K562 (cell line): ENCODE data around the gene IRS2. TPM values are rescaled to one million over a fixed set of nuclear protein-coding genes. Genes with fewer than 3 reads are reported as not detected.

ENCODE experiments used
- ATAC-seq: fragments of 200-7000 bp; cut with Tn5 transposase; 3 replicates; pipeline ENCODE4 v1.9.1; 2020; ENCODE audit warnings: moderate library complexity
- BruUV-seq: library from RNA; stranded (reverse); fragments of 400-500 nt; replicated peaks from 2 replicates; lab custom pipeline; 2021; lab: Mats Ljungman, UMichigan
- CTCF ChIA-PET: fragments of 300-600 bp; formaldehyde crosslinking; extraction: SDS; loops from one replicate; lab custom pipeline; 2021; ENCODE audit warnings: low intra/inter-chr PET ratio; lab: Yijun Ruan, JAX
- POLR2A ChIA-PET: fragments of 300-600, 350-650 bp; sonication (Branson Sonifier 250); formaldehyde crosslinking; extraction: SDS; loops from one replicate; lab custom pipeline; 2021; ENCODE audit warnings: antibody characterized with exemption, inconsistent platforms; lab: Yijun Ruan, JAX
- DNase-seq, 4 experiments: peaks; one replicate each; pipeline versions ENCODE4 v3.0.0 to v3.0.0-alpha.2; 2011 to 2018; ENCODE audit warnings: low spot score in 3 of 4, mixed read lengths in 3 of 4; ENCODE audit errors: extremely low read depth in 1 of 4
- FAIRE-seq: peaks from 2 replicates; lab custom pipeline; 2011; peaks lifted over from hg19 to GRCh38; lab: Jason Lieb, UNC
- H2AFZ ChIP-seq: 2 replicates; pipeline ENCODE4 v1.6.0; 2011; ENCODE audit warnings: low read depth, low read length, control low read depth, inconsistent platforms
- H3K27ac ChIP-seq: fragments of 200-600 bp; 3 replicates; pipeline ENCODE4 v1.8.0; 2011; ENCODE audit warnings: low read depth, mild to moderate bottlenecking, control low read depth, inconsistent platforms, low read length, moderate library complexity, mixed read lengths; ENCODE audit errors: extremely low read depth
- H3K27me3 ChIP-seq, 2 experiments: fragments of 300-600 bp in 1 of 2; 2 replicates in 1 of 2; 3 replicates in 1 of 2; pipeline versions ENCODE4 v1.6.0 to v1.8.0; 2011; ENCODE audit warnings: inconsistent platforms in 2 of 2, low read length in 2 of 2, mild to moderate bottlenecking in 1 of 2, mixed read lengths in 1 of 2, moderate library complexity in 1 of 2; ENCODE audit not compliant: control insufficient read depth in 2 of 2, insufficient read depth in 2 of 2
- H3K36me3 ChIP-seq: fragments of 300-600 bp; 3 replicates; pipeline ENCODE4 v1.8.0; 2011; ENCODE audit warnings: mild to moderate bottlenecking, low read length, inconsistent platforms; ENCODE audit not compliant: control insufficient read depth, insufficient read depth
- H3K4me1 ChIP-seq, 2 experiments: fragments of 200-600 bp in 1 of 2; replicated peaks in 1 of 2; 2 replicates in 1 of 2; 3 replicates in 1 of 2; pipeline versions ENCODE4 v1.5.1 to v1.8.0; 2011; ENCODE audit warnings: inconsistent platforms in 2 of 2, low read length in 2 of 2, mild to moderate bottlenecking in 1 of 2, mixed read lengths in 1 of 2, moderate library complexity in 1 of 2; ENCODE audit not compliant: control insufficient read depth in 2 of 2, insufficient read depth in 2 of 2
- H3K4me2 ChIP-seq: 2 replicates; pipeline ENCODE4 v1.6.1; 2011; ENCODE audit warnings: low read length, control low read depth, inconsistent platforms, mixed read lengths; ENCODE audit not compliant: insufficient read depth
- H3K4me3 ChIP-seq: fragments of 200-600 bp; sonication (generic), shearing (Covaris generic); 2 replicates; pipeline ENCODE4 v1.5.1; 2016; ENCODE audit warnings: control low read depth, inconsistent platforms
- H3K79me2 ChIP-seq: fragments of 200-600 bp; 3 replicates; pipeline ENCODE4 v1.8.0; 2011; ENCODE audit warnings: low read length, inconsistent platforms; ENCODE audit not compliant: control insufficient read depth, insufficient read depth
- H3K9ac ChIP-seq, 2 experiments: 2 replicates each; pipeline versions ENCODE4 v1.6.0 to v1.6.1; 2011; ENCODE audit warnings: low read depth in 2 of 2, low read length in 2 of 2, control low read depth in 1 of 2, inconsistent platforms in 1 of 2, mild to moderate bottlenecking in 1 of 2, mixed read lengths in 1 of 2; ENCODE audit not compliant: insufficient read depth in 1 of 2
- H3K9me1 ChIP-seq: one replicate; pipeline ENCODE4 v1.6.0; 2011; ENCODE audit warnings: inconsistent platforms, mild to moderate bottlenecking, low read length, moderate library complexity; ENCODE audit not compliant: control insufficient read depth, insufficient read depth
- H3K9me3 ChIP-seq: replicated peaks from 2 replicates; pipeline ENCODE4 v1.5.1; 2011; ENCODE audit warnings: low read depth, low read length, inconsistent platforms; ENCODE audit not compliant: control insufficient read depth, insufficient read depth
- H4K20me1 ChIP-seq: replicated peaks from 2 replicates; pipeline ENCODE4 v1.6.1; 2011; ENCODE audit warnings: low read length, inconsistent platforms, mixed read lengths; ENCODE audit not compliant: control insufficient read depth, insufficient read depth
- ATF6 ChIP-seq: sonication (generic); formaldehyde crosslinking; IDR thresholded peaks from 2 replicates; pipeline ENCODE4 v1.4.0; 2020; ENCODE audit warnings: mild to moderate bottlenecking, missing genetic modification reagents
- ZBTB33 ChIP-seq: sonication (generic); formaldehyde crosslinking; IDR thresholded peaks from 2 replicates; pipeline ENCODE4 v1.8.1; 2023; ENCODE audit warnings: mild to moderate bottlenecking, missing genetic modification reagents
- WGBS: fragments of 100-300 bp; shearing (Covaris generic); methylation state at CpG from one replicate; pipeline ENCODE4 v1.1.6; 2016; ENCODE audit warnings: low coverage, mixed read lengths; ENCODE audit not compliant: insufficient coverage; ENCODE audit errors: missing lambda C conversion rate; 5-methylcytosine and 5-hydroxymethylcytosine counted together
- in situ Hi-C: fragments of 300-500 bp; cut with MboI; formaldehyde crosslinking; loops from 4 replicates; pipeline ENCODE4 v1.15.0; 2018; ENCODE audit warnings: inconsistent platforms, mixed read lengths
- intact Hi-C: fragments of 100-400 bp; cut with micrococcal nuclease; formaldehyde crosslinking; loops from 2 replicates; pipeline ENCODE4 v1.14.2; 2022
- polyA plus RNA-seq, 8 experiments: library from polyadenylated mRNA; depleted of rRNA in 4 of 8; stranded (reverse) in 5 of 8; unstranded in 3 of 8; fragments of >200 nt; fragmentation: Nextera tagmentation in 2 of 8; fragmentation: Illumina TruSeq in 1 of 8; extraction: Ambion mirVana in 2 of 8; extraction: Trizol in 1 of 8; gene quantifications; 2 replicates each; pipeline versions ENCODE4 v1.2.1 to v1.2.3, GENCODE V29; 2011 to 2014; ENCODE audit warnings: inconsistent platforms in 1 of 8, missing spikeins in 1 of 8
- total RNA-seq, 7 experiments: library from RNA; depleted of rRNA in 6 of 7; stranded (reverse); fragments of >200 nt in 6 of 7; fragmentation: Illumina TruSeq in 2 of 7; extraction: Trizol in 2 of 7; gene quantifications; 2 replicates each; pipeline versions ENCODE4 v1.2.1 to v1.2.3, GENCODE V29; 2011 to 2021; ENCODE audit warnings: low replicate concordance in 1 of 7

Gene IRS2
- total and polyA plus RNA-seq, 9 of the 15 experiments (the other 6 are each of a cell fraction or from before 2014, with no cell fraction given): 0.36 to 4.6 (median 0.63) TPM

GRCh38 chr13:109781384-109782065 is 4.9 kb downstream of the IRS2 start:
- Histone ChIP-seq H3K9ac (peak overlapping the region in 1 of 2 experiments; percentile 41; a peak in 2 of 4 replicates), H3K9me3 (no peaks in the 10 kb centered on the region), H3K4me3 (peak overlapping the region; percentile 19), H3K79me2 (peaks cover 45% of the 10 kb centered on the region), H3K27me3 (no peaks in the 10 kb centered on the region), H3K4me2 (peak overlapping the region; percentile 50), H3K4me1 (peaks cover 15 to 29% of the 10 kb centered on the region in 2 experiments; a peak in 3 of 5 replicates), H2AFZ (no peak overlapping the region), H3K9me1 (no peaks in the 10 kb centered on the region), H3K36me3 (no peaks in the 10 kb centered on the region), H4K20me1 (no peaks in the 10 kb centered on the region; the same call in 1 of the 2 replicates), H3K27ac (no peak overlapping the region)
- ChIA-PET POLR2A (interaction anchor here (0.8 to 1.3 kb wide), 2 partner anchors 8 to 89 kb away, joined by 3 read pairs; no protein-coding TSS in a partner anchor), CTCF (no interaction called here)
- intact Hi-C loops (no loop called here), in situ Hi-C loops (no loop called here)
- BruUV-seq: no TSS peak
- TF ChIP-seq ATF6 (CRISPR knock-in tag) (no peak), ZBTB33 (CRISPR knock-in tag) (peak; percentile 52; the same call in 1 of the 2 replicates)
- ATAC-seq (no peak), FAIRE-seq (no peak), DNase-seq (no peak)
- 69% methylated on average over 18 of the region's 28 CpGs for WGBS
